H1 (cell line): ENCODE data around the gene CDC45. TPM values are rescaled to one million over a fixed set of nuclear protein-coding genes. Genes with fewer than 3 reads are reported as not detected.

ENCODE experiments used
- CBX8 ChIP-seq: fragments of 300-800, 300-1000 bp; sonication (generic); IDR thresholded peaks from 2 replicates; pipeline ENCODE4 v1.7.1; 2016; ENCODE audit warnings: low read depth, low read length, borderline replicate concordance
- CHD2 ChIP-seq: IDR thresholded peaks from 2 replicates; pipeline ENCODE4 v1.6.1; 2012; ENCODE audit warnings: low read length, improper control_type of control experiment
- CTBP2 ChIP-seq: IDR thresholded peaks from 2 replicates; pipeline ENCODE4 v1.7.0; 2011; ENCODE audit warnings: borderline replicate concordance, mild to moderate bottlenecking, moderate library complexity, mixed read lengths, low read length; ENCODE audit not compliant: insufficient read depth, insufficient read length
- HDAC2 ChIP-seq, 2 experiments: fragments of 300-600 bp in 1 of 2; sonication (generic) in 1 of 2; IDR thresholded peaks; 2 replicates each; pipeline ENCODE4 v1.6.1; 2011 to 2012; ENCODE audit warnings: low read depth in 2 of 2, low read length in 2 of 2, mild to moderate bottlenecking in 2 of 2, moderate library complexity in 2 of 2, borderline replicate concordance in 1 of 2, inconsistent platforms in 1 of 2
- JUND ChIP-seq: IDR thresholded peaks from 2 replicates; pipeline ENCODE4 v1.6.1; 2011; ENCODE audit warnings: mild to moderate bottlenecking, improper control_type of control experiment, low read length
- KDM4A ChIP-seq: IDR thresholded peaks from one replicate; pipeline ENCODE4 v1.7.1; 2012; ENCODE audit warnings: low read depth, mild to moderate bottlenecking, moderate library complexity, low read length, inconsistent platforms; ENCODE audit not compliant: severe bottlenecking
- POLR2A ChIP-seq, 2 experiments: IDR thresholded peaks; 1 replicate in 1 of 2; 2 replicates in 1 of 2; pipeline ENCODE4 v1.6.1; 2011; ENCODE audit warnings: low read depth in 2 of 2, low read length in 2 of 2, mild to moderate bottlenecking in 2 of 2; ENCODE audit errors: control extremely low read depth in 1 of 2
- POLR2AphosphoS5 ChIP-seq: IDR thresholded peaks from 2 replicates; pipeline ENCODE4 v1.6.1; 2011; ENCODE audit warnings: low read depth, low read length
- SP4 ChIP-seq: IDR thresholded peaks from 2 replicates; pipeline ENCODE4 v1.6.1; 2012; ENCODE audit warnings: low read length, inconsistent platforms
- TAF7 ChIP-seq: optimal IDR thresholded peaks from 2 replicates; pipeline ENCODE3; 2011; ENCODE audit warnings: low read depth, mild to moderate bottlenecking, inconsistent platforms, low read length, moderate library complexity, borderline replicate concordance
- polyA plus RNA-seq, 7 experiments: library from polyadenylated mRNA; depleted of rRNA in 3 of 7; stranded (reverse) in 5 of 7; unstranded in 2 of 7; fragments of >200 nt in 5 of 7; fragments of 200-250 nt in 2 of 7; gene quantifications; 1 replicate in 5 of 7; 2 replicates in 1 of 7; 4 replicates in 1 of 7; pipeline versions ENCODE4 v1.2.1 to v1.2.3, GENCODE V29; 2011 to 2013; ENCODE audit warnings: missing spikeins in 2 of 7, mixed read lengths in 2 of 7
- total RNA-seq: library from RNA; stranded (reverse); fragmentation: NEBNext Ultra II Directional; extraction: Animal tissue kit (Norgen Biotek cat#: 25700); gene quantifications from 2 replicates; pipeline ENCODE4 v1.2.1, GENCODE V29; 2021

Gene CDC45
- total and polyA plus RNA-seq, 2 of the 8 experiments (the other 6 are each of a cell fraction or from before 2014, with no cell fraction given) = 31.9 to 37.7 TPM

GRCh38 chr22:19454156-19454555, 25.6 kb upstream of the CDC45 start (continued):
- TF ChIP-seq CBX8 = no peak
- no peak for TF ChIP-seq SP4
- no peak for TF ChIP-seq HDAC2 (IDR thresholded peaks at IDR 0.05; ENCODE audit: borderline replicate concordance in 1 of 2, low read depth in 2 of 2, low read length in 2 of 2)
- TF ChIP-seq JUND = no peak
- TF ChIP-seq KDM4A = no peak
- no peak for TF ChIP-seq CHD2
- TF ChIP-seq TAF7 = no peak
- no peak for TF ChIP-seq CTBP2
- no peak for TF ChIP-seq POLR2AphosphoS5
- no peak for TF ChIP-seq POLR2A (IDR thresholded peaks at IDR 0.05; ENCODE audit: control extremely low read depth in 1 of 2, low read depth in 2 of 2, low read length in 2 of 2)
